GM10266 (cell line): ENCODE data around the gene PDE4B.

Experiments used
- DNase-seq: peaks from one replicate; pipeline ENCODE4 v3.0.0; 2012; ENCODE audit errors: extremely low spot score
- TF ChIP-seq, protein P1 (sequence below): IDR thresholded peaks from 2 replicates; pipeline ENCODE4 v1.5.1; 2012; ENCODE audit warnings: mild to moderate bottlenecking, low read depth; ENCODE audit not compliant: control insufficient read depth, insufficient read depth; ENCODE audit errors: missing control alignments

The PDE4B gene

GRCh38 chr1:66069976-66070876 lies 277.5 kb downstream of the PDE4B start:
- DNase-seq, result no peak
- TF ChIP-seq, protein P1, sequence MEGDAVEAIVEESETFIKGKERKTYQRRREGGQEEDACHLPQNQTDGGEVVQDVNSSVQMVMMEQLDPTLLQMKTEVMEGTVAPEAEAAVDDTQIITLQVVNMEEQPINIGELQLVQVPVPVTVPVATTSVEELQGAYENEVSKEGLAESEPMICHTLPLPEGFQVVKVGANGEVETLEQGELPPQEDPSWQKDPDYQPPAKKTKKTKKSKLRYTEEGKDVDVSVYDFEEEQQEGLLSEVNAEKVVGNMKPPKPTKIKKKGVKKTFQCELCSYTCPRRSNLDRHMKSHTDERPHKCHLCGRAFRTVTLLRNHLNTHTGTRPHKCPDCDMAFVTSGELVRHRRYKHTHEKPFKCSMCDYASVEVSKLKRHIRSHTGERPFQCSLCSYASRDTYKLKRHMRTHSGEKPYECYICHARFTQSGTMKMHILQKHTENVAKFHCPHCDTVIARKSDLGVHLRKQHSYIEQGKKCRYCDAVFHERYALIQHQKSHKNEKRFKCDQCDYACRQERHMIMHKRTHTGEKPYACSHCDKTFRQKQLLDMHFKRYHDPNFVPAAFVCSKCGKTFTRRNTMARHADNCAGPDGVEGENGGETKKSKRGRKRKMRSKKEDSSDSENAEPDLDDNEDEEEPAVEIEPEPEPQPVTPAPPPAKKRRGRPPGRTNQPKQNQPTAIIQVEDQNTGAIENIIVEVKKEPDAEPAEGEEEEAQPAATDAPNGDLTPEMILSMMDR, result no peak

- TF ChIP-seq, protein P1, result no peak
- DNase-seq, result no peak
Observed at GRCh38 chr1:66073388-66073787, 280.7 kb downstream of the PDE4B start.

DNA sequence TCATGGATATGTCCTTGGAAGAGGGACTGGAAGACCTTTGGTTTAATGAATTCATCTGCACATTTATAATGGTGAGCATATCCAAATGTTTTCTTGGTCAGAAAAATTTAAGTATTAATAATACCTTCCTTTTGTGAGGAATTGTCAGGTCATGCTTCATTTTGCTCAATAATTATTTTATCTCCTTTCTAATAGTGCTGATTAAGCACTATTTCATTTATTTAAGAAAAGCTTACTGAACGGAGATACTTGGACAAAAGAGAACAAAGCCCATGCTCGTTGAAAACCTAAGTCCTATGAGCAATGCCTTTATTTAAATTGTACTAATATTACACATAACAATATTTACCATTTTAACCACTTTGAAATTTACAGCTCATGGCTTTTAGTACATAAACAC lies 281.5 kb downstream of the PDE4B start:
- DNase-seq, result no peak
- TF ChIP-seq, protein P1, result no peak

- TF ChIP-seq, protein P1, result no peak
- DNase-seq, result no peak
Observed at GRCh38 chr1:66078412-66078811, 285.7 kb downstream of the PDE4B start.

DNA sequence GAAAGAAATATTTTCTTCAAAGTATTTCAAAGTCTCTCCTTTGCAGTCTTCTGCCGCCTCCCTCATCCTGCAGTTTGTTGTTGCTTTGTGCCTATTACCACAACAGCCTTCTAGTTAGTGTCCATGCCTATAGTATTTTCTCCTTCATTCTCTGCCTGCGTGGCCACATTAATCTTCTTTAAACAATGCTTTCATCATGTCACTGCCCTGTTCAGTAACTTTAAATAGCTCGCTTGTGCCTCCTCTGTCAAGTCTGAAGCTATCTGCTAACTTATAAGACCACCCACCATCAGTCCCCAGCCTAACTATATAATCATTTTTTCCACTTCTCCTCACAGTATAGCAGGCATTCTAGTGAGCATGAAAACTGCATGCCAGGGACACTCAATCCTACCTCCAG lies 290.3 kb downstream of the PDE4B start:
- TF ChIP-seq, protein P1, result no peak
- DNase-seq, result no peak

DNA sequence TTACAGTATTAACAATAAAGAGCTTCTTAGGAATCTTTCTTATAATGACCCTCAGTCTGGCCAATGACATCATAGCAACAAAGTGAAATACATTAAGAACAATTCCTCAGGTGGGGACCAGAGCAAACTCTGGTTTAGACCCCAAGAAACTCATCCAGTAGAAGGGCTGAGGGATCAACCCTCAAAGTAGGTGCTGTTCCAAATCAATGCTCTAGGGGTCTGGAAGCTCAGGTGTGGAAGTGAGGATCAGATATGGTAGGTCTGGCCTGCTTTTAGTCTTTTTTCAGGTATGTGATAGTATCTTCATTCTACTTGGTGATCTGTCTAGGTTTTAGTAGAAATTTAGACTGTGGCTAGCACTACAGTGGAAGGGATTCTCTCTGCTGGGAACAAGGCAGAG lies 291.7 kb downstream of the PDE4B start:
- DNase-seq, result no peak
- TF ChIP-seq, protein P1, result no peak

- TF ChIP-seq, protein P1, result no peak
- no peak for DNase-seq
Observed at GRCh38 chr1:66085600-66085999, 292.9 kb downstream of the PDE4B start.
